A549 treated with DMSO at 1 μM for 4 hours (cell line): Measurements from ENCODE around the gene MYPOP. TPM values are rescaled to one million over a fixed set of nuclear protein-coding genes. Genes with fewer than 3 reads are reported as not detected.

Experiments used
- total RNA-seq: library from RNA; stranded (reverse); fragments of 200-300 nt; extraction: Qiagen RNA extraction; gene quantifications from 5 replicates; pipeline ENCODE4 v1.2.3, GENCODE V29; 2022; ENCODE audit warnings: low read depth

Gene MYPOP
- 5.3 to 10.7 TPM (median 9.4 TPM) in 5 replicates for total RNA-seq

GRCh38 chr19:45901912-45902650, at the start of gene MYPOP:
Gene MYPOP, minus strand, starts transcription at chr19:45902613. Its CDS starts 840 bp downstream, at chr19:45901773.

GRCh38 chr19:45913874-45914830, 11.7 kb upstream of the MYPOP start, which contains the start of gene NANOS2:
Gene NANOS2, minus strand, starts transcription at chr19:45914778. Its CDS starts 85 bp downstream, at chr19:45914693.

GRCh38 chr19:45885556-45886426, 16.6 kb downstream of the MYPOP start, which contains the start of gene IRF2BP1:
Gene IRF2BP1, minus strand, starts transcription at chr19:45886141. Its CDS starts 367 bp downstream, at chr19:45885774.

GRCh38 chr19:45863840-45864628, 38.4 kb downstream of the MYPOP start, which contains the start of gene FOXA3:
Gene FOXA3, plus strand, starts transcription at chr19:45864326. Its CDS starts 131 bp downstream, at chr19:45864457.

GRCh38 chr19:45862564-45863334, 39.7 kb downstream of the MYPOP start, which contains the start of gene SYMPK:
Gene SYMPK, minus strand, starts transcription at chr19:45863147. Its CDS starts 8,652 bp downstream, at chr19:45854495.

Other genes with a start within 250 kb of the MYPOP start
- 2.2 to 3.4 TPM (median 2.9 TPM) in 5 replicates for gene GIPR, start 234.4 kb downstream of the MYPOP start, total RNA-seq
- 748 to 924 TPM (median 768 TPM) in 5 replicates for gene SNRPD2, start 210.7 kb downstream of the MYPOP start, total RNA-seq
- gene QPCTL, start 209.9 kb downstream of the MYPOP start, total RNA-seq, result 8.4 to 10.0 TPM (median 9.2 TPM) in 5 replicates
- gene FBXO46, start 171.7 kb downstream of the MYPOP start, total RNA-seq, result 9.4 to 12.7 TPM (median 10.2 TPM) in 5 replicates
- gene MEIOSIN, start 169.2 kb downstream of the MYPOP start, total RNA-seq, result 0.06 to 0.07 TPM (median 0.07 TPM) in 3 of 5 replicates, not detected in the others
- gene SIX5, start 133.4 kb downstream of the MYPOP start, total RNA-seq, result 19.5 to 36.3 TPM (median 30.2 TPM) in 5 replicates
- gene DMPK, start 120.1 kb downstream of the MYPOP start, total RNA-seq, result 41.5 to 59.1 TPM (median 51.1 TPM) in 5 replicates
- 27.0 to 40.1 TPM (median 36.3 TPM) in 5 replicates for gene DMWD, start 109.8 kb downstream of the MYPOP start, total RNA-seq
- gene RSPH6A, start 87.3 kb downstream of the MYPOP start, total RNA-seq, result 0.03 TPM in 1 of 5 replicates, not detected in the others
- gene SYMPK, start 39.5 kb downstream of the MYPOP start, total RNA-seq, result 58.7 to 84.9 TPM (median 75.0 TPM) in 5 replicates
- gene FOXA3, start 38.3 kb downstream of the MYPOP start, total RNA-seq, result 0.54 to 1.1 TPM (median 1.0 TPM) in 5 replicates
- 22.0 to 39.1 TPM (median 34.5 TPM) in 5 replicates for gene IRF2BP1, start 16.5 kb downstream of the MYPOP start, total RNA-seq
- gene NANOS2, start 12.2 kb upstream of the MYPOP start, total RNA-seq, result not detected in 5 replicates
- gene NOVA2, start 71.3 kb upstream of the MYPOP start, total RNA-seq, result 0.08 to 0.13 TPM (median 0.12 TPM) in 5 replicates
- 4.3 to 5.6 TPM (median 4.8 TPM) in 5 replicates for gene CCDC61, start 92.9 kb upstream of the MYPOP start, total RNA-seq
- gene PGLYRP1, start 120.4 kb upstream of the MYPOP start, total RNA-seq, result not detected in 5 replicates
- gene IGFL4, start 138.4 kb upstream of the MYPOP start, total RNA-seq, result 0.30 to 0.87 TPM (median 0.66 TPM) in 5 replicates
- gene IGFL3, start 222.1 kb upstream of the MYPOP start, total RNA-seq, result 0.17 to 0.53 TPM (median 0.23 TPM) in 4 of 5 replicates, not detected in the other
- 0.31 to 0.65 TPM (median 0.55 TPM) in 5 replicates for gene IGFL2, start 245.6 kb upstream of the MYPOP start, total RNA-seq